SKM-1 treated with dmso at 0.1 percent for 144 hours (cell line): Measurements from ENCODE around the gene SERPINH1.

Experiments used
- DNase-seq: peaks from one replicate; lab custom pipeline; 2025; ENCODE audit not compliant: unreplicated experiment; lab: John Stamatoyannopoulos, UW

Gene SERPINH1

DNA sequence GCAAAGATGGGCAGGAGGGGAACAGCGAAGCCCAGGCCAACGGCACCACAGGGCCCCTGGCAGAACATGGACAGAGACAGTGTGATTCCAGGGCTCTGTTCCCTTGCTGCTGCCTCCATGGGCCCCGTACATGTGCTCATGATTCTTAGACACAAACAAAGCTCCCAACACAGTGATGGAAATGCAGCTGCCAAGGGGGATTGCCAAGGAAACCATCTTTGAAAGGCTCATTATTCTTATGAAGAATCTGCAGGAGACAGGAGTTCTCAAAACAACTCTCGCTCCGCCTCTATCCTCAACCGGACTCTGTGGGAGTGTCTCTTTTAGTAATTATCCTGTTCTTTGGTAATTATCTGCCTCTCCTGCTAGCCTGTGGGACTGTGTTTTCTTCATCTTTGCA is 32.2 kb downstream of the SERPINH1 start:
- DNase-seq: no peak

DNA sequence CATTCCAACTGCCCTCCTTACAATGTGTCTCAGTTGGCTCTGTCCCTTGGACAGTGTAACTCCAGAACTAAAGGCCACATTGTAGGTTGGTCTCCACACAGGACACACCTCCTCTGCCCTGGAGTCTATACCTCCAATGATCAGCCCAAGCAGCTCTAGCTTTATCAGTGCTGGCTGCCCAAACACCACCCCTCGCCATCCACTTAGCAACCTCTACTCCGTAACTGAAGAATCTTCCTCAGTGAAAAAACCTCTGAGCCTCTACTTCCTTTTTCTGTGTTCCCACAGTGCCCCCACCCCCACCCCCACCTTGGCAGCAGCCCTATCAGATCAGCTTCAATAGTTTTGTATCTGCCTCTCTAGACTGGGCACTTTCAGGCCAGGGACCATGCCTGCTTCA is 33.4 kb downstream of the SERPINH1 start:
- peak; percentile 18 for DNase-seq

DNA sequence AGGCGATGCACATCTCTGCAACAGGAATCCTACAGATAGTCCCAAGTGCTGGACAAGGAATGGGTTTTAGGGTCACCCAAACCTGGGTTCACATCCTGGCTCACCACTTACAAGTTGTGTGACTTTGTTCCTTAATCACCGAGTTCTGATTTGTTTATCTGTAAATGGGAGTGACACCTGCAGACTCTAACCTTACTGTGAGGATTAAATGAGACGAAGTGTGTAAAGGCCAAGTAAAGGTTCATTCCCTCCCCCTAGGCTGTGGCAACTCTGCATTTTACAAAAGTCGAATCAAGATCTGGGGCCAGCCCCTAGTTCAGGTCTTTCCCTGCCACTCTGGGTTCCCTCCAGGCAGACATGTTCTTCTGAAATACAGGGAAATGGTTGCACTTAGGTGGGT is 34.9 kb downstream of the SERPINH1 start:
- DNase-seq: no peak

DNA sequence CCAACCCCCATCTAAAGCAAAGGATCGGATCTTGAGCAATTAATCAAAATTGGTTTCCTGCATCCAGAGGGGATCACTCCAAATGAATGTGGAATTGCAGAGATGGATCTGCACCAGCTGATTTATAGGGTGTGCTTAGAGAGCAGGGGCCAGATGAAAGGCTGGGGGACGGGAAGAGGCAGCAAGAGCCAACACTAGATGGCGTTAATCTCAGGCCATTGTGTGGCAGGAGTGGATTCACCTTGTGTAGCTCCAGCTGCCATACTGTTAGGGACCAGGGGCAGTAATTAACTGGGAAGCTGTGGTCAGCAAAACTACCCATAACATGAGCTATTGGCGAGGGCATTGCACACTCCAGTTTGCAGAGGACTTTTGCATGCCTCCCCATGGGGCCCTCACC is 35.6 kb downstream of the SERPINH1 start:
- DNase-seq: peak; percentile 45

DNA sequence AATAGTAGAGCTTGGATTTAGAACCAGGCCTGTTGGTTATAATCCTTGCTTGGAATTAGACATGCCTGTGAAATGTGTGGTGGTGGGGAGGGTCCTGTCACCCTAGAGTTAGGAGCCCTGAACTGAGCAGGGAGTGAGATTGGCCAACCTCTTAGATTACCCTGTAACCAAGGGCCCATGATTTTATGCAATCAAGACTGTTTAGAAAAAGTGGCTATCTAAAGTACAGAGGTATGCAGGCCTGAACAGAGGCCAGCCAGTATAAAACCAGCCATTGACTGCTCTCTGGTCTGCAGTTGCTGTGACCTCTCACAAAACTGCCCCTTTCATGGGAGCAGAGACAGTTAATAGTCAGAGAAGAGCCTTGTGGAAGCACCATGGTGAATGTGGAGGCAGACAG is 36.2 kb downstream of the SERPINH1 start:
- no peak for DNase-seq

DNA sequence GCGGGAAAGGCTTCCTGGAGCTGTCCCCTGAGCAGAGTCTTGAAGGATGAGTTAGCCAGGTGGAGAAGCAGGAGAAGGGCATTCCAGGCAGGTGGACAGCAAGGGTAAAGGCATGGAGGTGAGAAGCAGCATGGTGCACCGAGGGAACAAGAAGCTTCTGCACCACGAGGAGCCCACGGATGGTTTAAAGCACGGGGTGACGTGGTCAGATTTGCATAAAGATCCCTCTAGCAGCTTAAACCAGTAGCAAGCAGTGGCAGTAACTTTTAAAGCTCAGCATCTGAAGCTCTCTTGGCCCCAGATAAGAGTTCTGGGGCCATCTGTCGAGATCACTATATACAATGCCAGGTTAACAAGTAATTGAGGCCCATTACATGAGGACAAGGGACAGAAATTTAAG is 36.8 kb downstream of the SERPINH1 start:
- DNase-seq: no peak

DNA sequence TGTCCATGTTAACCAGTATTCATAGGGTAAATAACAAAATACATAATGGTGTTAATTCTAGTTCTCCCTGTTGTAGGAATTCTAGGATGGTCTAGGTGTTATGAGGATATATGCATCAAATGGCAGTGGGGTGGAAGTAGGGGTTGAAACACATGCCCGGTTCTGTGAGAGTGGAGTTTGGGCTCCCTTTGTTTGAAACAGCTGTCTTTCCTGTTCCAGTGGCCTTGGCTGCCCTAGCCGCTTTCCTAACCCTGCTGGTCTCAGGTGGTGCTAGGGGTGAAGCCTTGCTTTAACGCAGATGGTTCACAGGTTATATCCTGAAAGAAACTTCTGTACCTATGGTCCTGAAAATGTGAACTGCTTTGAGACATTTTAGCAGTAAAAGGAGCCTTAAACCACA is 38.3 kb downstream of the SERPINH1 start:
- DNase-seq: no peak

DNA sequence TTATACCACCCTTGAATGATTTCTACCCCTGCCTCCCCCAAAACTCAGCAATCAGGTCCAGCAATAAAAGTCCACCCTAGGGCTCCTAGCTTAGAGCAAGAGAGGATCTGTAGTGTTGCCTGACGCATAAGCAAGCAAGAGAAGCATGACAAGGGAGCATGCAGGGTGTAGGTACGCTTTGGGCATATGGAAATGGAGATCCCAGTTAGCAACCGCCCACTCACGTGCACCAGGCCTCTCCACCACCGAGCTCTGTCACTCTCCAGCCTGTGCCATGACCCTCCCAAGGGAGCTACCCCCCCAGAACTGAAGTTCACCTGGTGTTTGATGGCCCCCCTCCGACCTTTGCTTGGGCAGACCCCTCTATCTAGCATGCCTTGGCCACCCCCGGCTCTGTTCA is 39.4 kb downstream of the SERPINH1 start:
- no peak for DNase-seq

DNA sequence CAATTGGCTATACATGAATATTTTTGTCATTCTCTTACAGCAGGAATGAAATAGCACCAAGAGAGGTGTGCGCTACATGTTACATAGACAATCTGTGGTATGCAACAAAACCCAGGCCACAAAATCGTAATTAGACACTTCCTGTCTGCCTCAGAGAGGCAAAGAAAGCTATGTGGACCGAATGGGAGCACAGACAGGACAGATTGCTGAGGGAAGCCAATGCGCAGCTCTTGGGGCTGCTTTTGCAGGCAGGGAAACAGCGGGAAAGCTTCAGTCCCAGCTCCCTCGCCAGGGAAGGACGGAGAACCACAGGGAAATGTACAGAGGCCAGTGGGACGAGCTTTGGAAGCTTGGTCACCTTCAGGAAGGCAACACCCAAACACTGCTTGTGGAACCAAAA is 40.9 kb downstream of the SERPINH1 start:
- DNase-seq: no peak

DNA sequence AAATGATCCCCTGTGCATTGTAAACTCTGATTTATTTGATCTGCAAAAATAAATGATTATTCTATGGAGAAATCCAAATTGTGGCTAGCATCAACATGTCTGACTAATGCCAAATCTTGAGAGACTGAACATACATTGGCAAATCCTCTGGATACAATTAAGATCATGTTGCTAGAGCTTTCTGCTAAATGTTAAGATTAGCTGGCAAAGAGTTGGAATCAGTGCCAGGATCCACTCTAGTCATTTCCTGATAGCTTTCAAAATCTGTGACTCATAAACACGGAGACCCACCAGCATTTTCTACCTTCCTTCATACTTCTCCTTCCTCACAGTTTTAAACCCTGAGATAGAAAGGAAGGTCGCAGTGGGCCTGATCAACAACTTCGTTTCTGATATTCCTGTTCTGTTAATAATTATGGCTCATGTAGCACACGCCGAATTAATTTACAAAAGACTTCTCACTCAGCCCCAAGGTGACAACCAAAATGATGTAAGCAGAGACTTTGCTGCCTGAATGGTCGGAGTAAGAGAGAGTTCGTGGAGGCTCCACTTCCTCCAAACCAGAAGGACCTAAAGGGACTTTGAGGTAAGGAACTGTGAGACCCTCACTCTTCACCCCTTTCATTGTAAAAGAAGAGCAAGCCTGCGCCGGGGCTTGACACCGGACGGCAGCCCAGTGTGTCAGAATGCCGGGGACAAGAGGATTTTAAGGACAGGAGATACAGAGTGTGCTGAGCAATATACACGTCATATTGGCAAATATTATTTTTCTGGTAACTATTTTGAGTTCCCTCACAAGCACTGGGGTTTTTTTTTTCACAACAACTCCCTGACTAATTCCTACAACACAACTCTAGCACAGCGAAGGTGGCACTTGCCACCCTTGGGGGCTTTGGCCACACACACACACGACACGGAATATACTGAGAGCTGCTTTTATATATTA is 42.0 kb downstream of the SERPINH1 start:
- DNase-seq: no peak

DNA sequence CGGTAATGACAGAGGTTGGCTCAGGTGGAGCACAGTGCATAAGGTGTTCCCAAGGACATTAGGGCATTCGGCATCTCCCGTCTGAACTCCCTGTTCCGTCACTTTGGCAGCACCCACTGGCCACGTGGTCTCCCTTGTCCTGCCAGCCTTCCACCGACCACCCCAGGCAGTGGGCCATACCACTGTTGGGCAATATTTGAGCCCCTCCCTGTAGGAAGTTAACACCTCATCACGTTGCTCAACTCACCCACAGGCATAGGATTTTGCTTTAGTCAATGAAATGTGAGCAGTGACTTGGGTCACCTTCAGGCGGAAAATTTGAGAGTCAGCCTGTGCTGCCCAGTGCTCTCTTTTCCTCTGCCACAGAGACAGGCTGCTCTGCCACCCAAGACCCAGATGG is 44.0 kb downstream of the SERPINH1 start:
- no peak for DNase-seq

DNA sequence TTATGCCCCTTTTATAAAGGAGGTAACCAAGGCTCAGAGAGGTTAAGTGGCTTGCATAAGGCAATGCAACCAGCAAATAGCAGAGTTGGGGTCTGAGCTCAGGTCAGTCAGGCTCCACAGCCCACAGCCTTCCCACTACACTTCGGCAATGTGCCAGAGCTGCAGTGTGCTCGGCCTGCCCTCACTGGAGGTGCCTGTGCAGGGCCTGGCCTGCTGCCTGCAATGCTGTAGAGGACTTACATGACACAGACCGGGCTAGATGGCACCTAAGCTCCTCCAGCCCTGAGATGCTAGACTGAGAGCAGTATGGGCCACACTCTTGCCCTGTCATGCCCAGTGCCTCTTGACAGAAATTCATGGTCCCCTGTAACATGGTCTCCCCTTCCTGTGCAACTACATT is 49.8 kb downstream of the SERPINH1 start:
- DNase-seq: no peak

DNA sequence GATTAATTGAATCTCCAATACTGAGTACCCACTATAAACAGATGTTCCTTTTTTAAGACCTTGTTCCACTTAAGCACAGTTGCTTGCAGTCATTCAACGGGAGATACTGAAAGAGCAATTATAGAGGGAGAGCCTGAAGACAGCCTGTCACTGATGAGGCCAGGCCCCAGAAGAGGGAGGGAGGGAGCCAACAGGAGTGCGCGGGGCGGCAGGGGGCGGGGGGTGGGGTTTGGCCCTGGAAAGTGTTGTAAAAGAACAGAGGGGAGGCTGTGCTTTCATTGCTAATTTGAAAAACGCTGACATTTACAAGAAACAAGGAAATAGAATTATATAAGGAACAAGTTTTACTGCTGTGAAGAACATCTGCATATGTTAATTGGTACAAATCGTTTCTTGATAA is 53.7 kb downstream of the SERPINH1 start:
- no peak for DNase-seq

DNA sequence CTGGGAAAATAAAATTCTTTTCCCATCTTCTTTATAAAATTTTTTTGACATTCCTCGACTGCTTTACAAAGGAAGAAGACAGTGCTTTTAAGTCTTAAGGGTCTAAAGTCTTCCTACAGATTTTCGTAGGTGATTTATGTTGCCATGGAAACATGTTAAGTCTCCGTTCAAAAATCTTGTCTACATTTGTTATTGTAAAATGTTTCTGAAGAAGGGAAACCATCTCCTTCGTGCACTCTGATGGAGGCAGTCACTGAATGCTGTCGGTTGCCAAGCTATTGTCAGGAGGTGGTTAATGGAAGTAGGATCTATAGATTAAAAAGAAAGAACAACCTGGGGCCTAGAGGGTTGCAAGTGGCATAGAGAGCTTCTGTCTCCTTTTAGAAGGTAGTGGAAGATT is 54.2 kb downstream of the SERPINH1 start:
- DNase-seq: no peak
